H1 (cell line): ENCODE measurements around the gene PPFIA2. TPM values are rescaled to one million over a fixed set of nuclear protein-coding genes. Genes with fewer than 3 reads are reported as not detected.
A peak's percentile ranks its signal among the peaks of the same experiment; 100 is the strongest.

ENCODE experiments used
- CTCF ChIA-PET: fragments of 300-600 bp; sonication (Branson Sonifier 250); formaldehyde crosslinking; loops from one replicate; lab custom pipeline; 2021; ENCODE audit not compliant: partially characterized antibody; lab: Charles Lee
- POLR2A ChIA-PET: fragments of 300-600 bp; sonication (Branson Sonifier 250); formaldehyde crosslinking; loops from one replicate; lab custom pipeline; 2021; ENCODE audit warnings: inconsistent platforms; ENCODE audit not compliant: partially characterized antibody; lab: Charles Lee
- DNase-seq, 2 experiments: peaks; one replicate each; pipeline versions ENCODE4 v3.0.0 to v3.0.0-alpha.2; 2010 to 2022; ENCODE audit warnings: low spot score in 2 of 2, low read depth in 1 of 2, mixed read lengths in 1 of 2
- FAIRE-seq: peaks from 2 replicates; lab custom pipeline; 2011; peaks lifted over from hg19 to GRCh38; lab: Jason Lieb, UNC
- H2AFZ ChIP-seq: 2 replicates; pipeline ENCODE4 v1.8.1; 2012; ENCODE audit warnings: low read length, inconsistent platforms
- H2AK5ac ChIP-seq: 2 replicates; pipeline ENCODE4 v1.6.1; 2013; ENCODE audit warnings: low read depth, low read length
- H2BK120ac ChIP-seq: replicated peaks from 2 replicates; pipeline ENCODE3; 2013; ENCODE audit warnings: low read depth, low read length, inconsistent platforms
- H2BK12ac ChIP-seq: 2 replicates; pipeline ENCODE4 v1.6.1; 2013; ENCODE audit warnings: low read depth, low read length
- H2BK15ac ChIP-seq: 2 replicates; pipeline ENCODE4 v1.6.1; 2013; ENCODE audit warnings: low read length
- H2BK20ac ChIP-seq: 2 replicates; pipeline ENCODE4 v1.6.1; 2013; ENCODE audit warnings: low read length
- H2BK5ac ChIP-seq: 2 replicates; pipeline ENCODE4 v1.6.1; 2013; ENCODE audit warnings: low read depth, low read length
- H3K14ac ChIP-seq: 2 replicates; pipeline ENCODE4 v1.6.1; 2013; ENCODE audit warnings: inconsistent platforms; ENCODE audit not compliant: insufficient read length
- H3K18ac ChIP-seq: 2 replicates; pipeline ENCODE4 v1.6.1; 2013; ENCODE audit warnings: low read length; ENCODE audit errors: extremely low read depth
- H3K23ac ChIP-seq: 2 replicates; pipeline ENCODE4 v1.6.1; 2013; ENCODE audit warnings: inconsistent platforms; ENCODE audit not compliant: insufficient read length
- H3K23me2 ChIP-seq: 2 replicates; pipeline ENCODE4 v1.6.1; 2013; ENCODE audit warnings: low read depth, low read length
- H3K27ac ChIP-seq: 2 replicates; pipeline ENCODE4 v1.6.1; 2011; ENCODE audit warnings: low read depth, low read length, inconsistent platforms
- H3K27me3 ChIP-seq, 4 experiments: replicated peaks in 1 of 4; 1 replicate in 1 of 4; 2 replicates in 3 of 4; pipeline versions ENCODE4 v1.6.1 to v1.8.1; 2011 to 2013; ENCODE audit warnings: low read length in 3 of 4, mild to moderate bottlenecking in 3 of 4, inconsistent platforms in 2 of 4, mixed read lengths in 2 of 4, moderate library complexity in 1 of 4; ENCODE audit not compliant: control insufficient read depth in 3 of 4, insufficient read depth in 3 of 4; ENCODE audit errors: extremely low read depth in 1 of 4
- H3K36me3 ChIP-seq, 4 experiments: 2 replicates each; pipeline versions ENCODE4 v1.6.1 to v1.8.1; 2011 to 2013; ENCODE audit warnings: mild to moderate bottlenecking in 4 of 4, low read length in 3 of 4, moderate library complexity in 2 of 4, control low read depth in 1 of 4, inconsistent platforms in 1 of 4; ENCODE audit not compliant: insufficient read depth in 4 of 4, control insufficient read depth in 2 of 4
- H3K4ac ChIP-seq: replicated peaks from 2 replicates; pipeline ENCODE3; 2013; ENCODE audit warnings: low read length, low read depth, mixed read lengths, inconsistent platforms; ENCODE audit not compliant: insufficient read length
- H3K4me1 ChIP-seq, 4 experiments: replicated peaks in 1 of 4; 1 replicate in 1 of 4; 2 replicates in 3 of 4; pipeline versions ENCODE4 v1.6.1 to v1.8.1; 2011 to 2013; ENCODE audit warnings: low read length in 3 of 4, inconsistent platforms in 2 of 4, mixed read lengths in 1 of 4; ENCODE audit not compliant: insufficient read depth in 4 of 4, control insufficient read depth in 3 of 4
- H3K4me2 ChIP-seq, 2 experiments: 2 replicates each; pipeline versions ENCODE4 v1.6.1 to v1.8.1; 2011 to 2013; ENCODE audit warnings: low read depth in 2 of 2, low read length in 2 of 2, control low read depth in 1 of 2, inconsistent platforms in 1 of 2, mild to moderate bottlenecking in 1 of 2; ENCODE audit not compliant: insufficient read depth in 1 of 2
- H3K4me3 ChIP-seq, 4 experiments: fragments of 200-600, 300-600 bp in 1 of 4; sonication (generic), shearing (Covaris generic), sonication (Bioruptor Twin) in 1 of 4; 2 replicates each; pipeline versions ENCODE4 v1.5.1 to v1.8.1; 2011 to 2016; ENCODE audit warnings: low read length in 4 of 4, low read depth in 3 of 4, control low read depth in 2 of 4, inconsistent platforms in 2 of 4, mild to moderate bottlenecking in 2 of 4, mixed read lengths in 1 of 4, moderate library complexity in 1 of 4; ENCODE audit not compliant: insufficient read depth in 2 of 4; ENCODE audit errors: extremely low read depth in 1 of 4
- H3K56ac ChIP-seq: replicated peaks from 2 replicates; pipeline ENCODE3; 2013; ENCODE audit warnings: low read depth, mild to moderate bottlenecking, mixed read lengths, low read length, inconsistent platforms; ENCODE audit not compliant: insufficient read length
- H3K79me1 ChIP-seq: 2 replicates; pipeline ENCODE4 v1.6.1; 2013; ENCODE audit warnings: low read depth, low read length, control low read depth
- H3K79me2 ChIP-seq, 2 experiments: 2 replicates each; pipeline versions ENCODE4 v1.6.1 to v1.8.1; 2012 to 2013; ENCODE audit warnings: low read length in 2 of 2, mild to moderate bottlenecking in 2 of 2, inconsistent platforms in 1 of 2; ENCODE audit not compliant: insufficient read depth in 2 of 2, control insufficient read depth in 1 of 2
- H3K9ac ChIP-seq, 4 experiments: replicated peaks in 1 of 4; 1 replicate in 1 of 4; 2 replicates in 3 of 4; pipeline versions ENCODE4 v1.6.1 to v1.8.1; 2011 to 2013; ENCODE audit warnings: low read depth in 3 of 4, low read length in 3 of 4, control low read depth in 2 of 4, mild to moderate bottlenecking in 2 of 4, moderate library complexity in 2 of 4, inconsistent platforms in 1 of 4; ENCODE audit errors: extremely low read depth in 1 of 4
- H3K9me3 ChIP-seq, 2 experiments: 2 replicates each; pipeline versions ENCODE4 v1.6.1 to v1.8.1; 2012 to 2013; ENCODE audit warnings: mild to moderate bottlenecking in 2 of 2, moderate library complexity in 2 of 2, control low read depth in 1 of 2, inconsistent platforms in 1 of 2, low read depth in 1 of 2, low read length in 1 of 2, mixed read lengths in 1 of 2; ENCODE audit not compliant: insufficient read depth in 2 of 2
- H4K20me1 ChIP-seq, 2 experiments: replicated peaks in 1 of 2; 2 replicates each; pipeline versions ENCODE3 to v1.8.1; 2011 to 2013; ENCODE audit warnings: inconsistent platforms in 2 of 2, low read length in 2 of 2, mild to moderate bottlenecking in 1 of 2; ENCODE audit not compliant: insufficient read depth in 2 of 2, control insufficient read depth in 1 of 2
- H4K5ac ChIP-seq: 2 replicates; pipeline ENCODE4 v1.6.1; 2013; ENCODE audit warnings: low read length, low read depth, mixed read lengths, inconsistent platforms; ENCODE audit not compliant: insufficient read length
- H4K8ac ChIP-seq: 2 replicates; pipeline ENCODE4 v1.8.0; 2013; ENCODE audit warnings: mild to moderate bottlenecking, moderate library complexity, low read length, inconsistent platforms; ENCODE audit not compliant: insufficient read depth; ENCODE audit errors: extremely low read depth
- H4K91ac ChIP-seq: replicated peaks from 2 replicates; pipeline ENCODE3; 2013; ENCODE audit warnings: low read length, mixed read lengths, inconsistent platforms; ENCODE audit not compliant: insufficient read length
- CEBPB ChIP-seq: IDR thresholded peaks from 2 replicates; pipeline ENCODE4 v1.6.1; 2012; ENCODE audit warnings: low read depth, low read length
- WGBS, 2 experiments: shearing (Covaris generic) in 1 of 2; methylation state at CpG; one replicate each; pipeline versions ENCODE4 v1.1.6 to v1.1.7; 2013 to 2015; ENCODE audit warnings: low lambda C conversion rate in 2 of 2, mixed read lengths in 2 of 2, inconsistent platforms in 1 of 2, low coverage in 1 of 2, missing lambda C conversion rate in 1 of 2; ENCODE audit not compliant: insufficient replicate concordance in 2 of 2, insufficient coverage in 1 of 2, insufficient read length in 1 of 2; ENCODE audit errors: extremely low coverage in 1 of 2, missing lambda C conversion rate in 1 of 2; 5-methylcytosine and 5-hydroxymethylcytosine counted together
- polyA plus RNA-seq, 7 experiments: library from polyadenylated mRNA; depleted of rRNA in 3 of 7; stranded (reverse) in 5 of 7; unstranded in 2 of 7; fragments of >200 nt in 5 of 7; fragments of 200-250 nt in 2 of 7; gene quantifications; 1 replicate in 5 of 7; 2 replicates in 1 of 7; 4 replicates in 1 of 7; pipeline versions ENCODE4 v1.2.1 to v1.2.3, GENCODE V29; 2011 to 2013; ENCODE audit warnings: missing spikeins in 2 of 7, mixed read lengths in 2 of 7
- total RNA-seq: library from RNA; stranded (reverse); fragmentation: NEBNext Ultra II Directional; extraction: Animal tissue kit (Norgen Biotek cat#: 25700); gene quantifications from 2 replicates; pipeline ENCODE4 v1.2.1, GENCODE V29; 2021
- TF ChIP-seq, protein P1 (sequence below): IDR thresholded peaks from 2 replicates; pipeline ENCODE4 v1.6.1; 2012; ENCODE audit warnings: inconsistent platforms

PPFIA2 gene
- total and polyA plus RNA-seq, 2 of the 8 experiments (the other 6 are each of a cell fraction or from before 2014, with no cell fraction given): 1.2 to 1.8 TPM

DNA sequence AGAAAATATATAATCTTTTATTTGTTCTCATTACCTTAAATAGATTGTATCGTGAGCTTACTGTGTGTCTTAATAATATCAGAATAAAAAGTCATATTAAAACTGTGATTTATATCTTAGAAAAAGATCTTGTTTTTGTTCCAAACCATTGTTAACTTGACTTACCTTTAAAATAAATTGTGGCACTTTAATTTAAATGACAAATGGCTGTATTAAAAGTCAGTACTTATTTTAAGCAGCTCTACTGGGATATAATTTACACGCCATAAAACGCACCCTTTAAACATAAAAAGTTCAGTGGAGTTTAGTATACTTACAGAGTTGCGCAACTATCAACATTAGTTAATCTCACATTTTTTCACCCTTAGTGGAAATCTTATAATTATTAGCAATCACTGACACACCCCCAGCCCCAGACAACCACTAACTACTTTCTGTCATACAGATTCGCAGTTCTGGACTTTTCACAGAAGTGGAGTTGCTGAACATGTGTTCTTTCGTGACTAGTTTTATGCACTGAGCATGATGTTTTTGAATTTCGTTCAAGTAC lies 369.5 kb downstream of the PPFIA2 start:
- no peak overlapping the region for H2BK20ac ChIP-seq
- no peak overlapping the region for H3K4ac ChIP-seq
- POLR2A ChIA-PET: no interaction called here
- H3K14ac ChIP-seq: no peak overlapping the region
- no peak overlapping the region for H3K4me3 ChIP-seq
- no peak overlapping the region for H3K56ac ChIP-seq
- no peak overlapping the region for H2BK120ac ChIP-seq
- H4K8ac ChIP-seq: no peak overlapping the region
- CTCF ChIA-PET: no interaction called here
- H3K27ac ChIP-seq: no peak overlapping the region
- no peaks in the 10 kb centered on the region for H3K4me1 ChIP-seq
- H3K79me1 ChIP-seq: no peaks in the 10 kb centered on the region
- no peaks in the 10 kb centered on the region for H3K27me3 ChIP-seq
- H3K23me2 ChIP-seq: no peaks in the 10 kb centered on the region
- FAIRE-seq: no peak
- TF ChIP-seq, protein P1, sequence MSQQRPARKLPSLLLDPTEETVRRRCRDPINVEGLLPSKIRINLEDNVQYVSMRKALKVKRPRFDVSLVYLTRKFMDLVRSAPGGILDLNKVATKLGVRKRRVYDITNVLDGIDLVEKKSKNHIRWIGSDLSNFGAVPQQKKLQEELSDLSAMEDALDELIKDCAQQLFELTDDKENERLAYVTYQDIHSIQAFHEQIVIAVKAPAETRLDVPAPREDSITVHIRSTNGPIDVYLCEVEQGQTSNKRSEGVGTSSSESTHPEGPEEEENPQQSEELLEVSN: no peak
- TF ChIP-seq CEBPB: peak; percentile 90
- H4K20me1 ChIP-seq: no peaks in the 10 kb centered on the region
- no peak overlapping the region for H2AK5ac ChIP-seq
- DNase-seq: no peak
- H2BK15ac ChIP-seq: no peak overlapping the region
- H3K23ac ChIP-seq: no peak overlapping the region
- no peak overlapping the region for H3K4me2 ChIP-seq
- H2AFZ ChIP-seq: no peak overlapping the region
- no peak overlapping the region for H2BK12ac ChIP-seq
- H4K5ac ChIP-seq: no peak overlapping the region
- H2BK5ac ChIP-seq: no peak overlapping the region
- no peak overlapping the region for H3K9ac ChIP-seq
- H3K79me2 ChIP-seq: no peaks in the 10 kb centered on the region
- 92% methylated on average over 7 of the region's 7 CpGs; no CpG with 5 or more reads in 1 of the 2 experiments for WGBS, 2 experiments
- H3K9me3 ChIP-seq: no peaks in the 10 kb centered on the region
- H3K18ac ChIP-seq: no peak overlapping the region
- no peaks in the 10 kb centered on the region for H3K36me3 ChIP-seq
- H4K91ac ChIP-seq: no peak overlapping the region
